ENCODE measurements around the gene MACROH2A1.

- TF ChIP-seq CHD2 (IDR thresholded peaks at IDR 0.05; ENCODE audit: borderline replicate concordance, low read depth, low read length) = no peak
- no peak for TF ChIP-seq EP300 (IDR thresholded peaks at IDR 0.05; ENCODE audit: borderline replicate concordance in 1 of 2, control insufficient read depth in 1 of 2, low read depth in 2 of 2, low read length in 2 of 2)
- TF ChIP-seq TAF1 (IDR thresholded peaks at IDR 0.05; ENCODE audit: borderline replicate concordance, low read depth, low read length) = no peak
- TF ChIP-seq ELK1 (IDR thresholded peaks at IDR 0.05; ENCODE audit: low read depth, low read length) = no peak
- TF ChIP-seq, protein P1, sequence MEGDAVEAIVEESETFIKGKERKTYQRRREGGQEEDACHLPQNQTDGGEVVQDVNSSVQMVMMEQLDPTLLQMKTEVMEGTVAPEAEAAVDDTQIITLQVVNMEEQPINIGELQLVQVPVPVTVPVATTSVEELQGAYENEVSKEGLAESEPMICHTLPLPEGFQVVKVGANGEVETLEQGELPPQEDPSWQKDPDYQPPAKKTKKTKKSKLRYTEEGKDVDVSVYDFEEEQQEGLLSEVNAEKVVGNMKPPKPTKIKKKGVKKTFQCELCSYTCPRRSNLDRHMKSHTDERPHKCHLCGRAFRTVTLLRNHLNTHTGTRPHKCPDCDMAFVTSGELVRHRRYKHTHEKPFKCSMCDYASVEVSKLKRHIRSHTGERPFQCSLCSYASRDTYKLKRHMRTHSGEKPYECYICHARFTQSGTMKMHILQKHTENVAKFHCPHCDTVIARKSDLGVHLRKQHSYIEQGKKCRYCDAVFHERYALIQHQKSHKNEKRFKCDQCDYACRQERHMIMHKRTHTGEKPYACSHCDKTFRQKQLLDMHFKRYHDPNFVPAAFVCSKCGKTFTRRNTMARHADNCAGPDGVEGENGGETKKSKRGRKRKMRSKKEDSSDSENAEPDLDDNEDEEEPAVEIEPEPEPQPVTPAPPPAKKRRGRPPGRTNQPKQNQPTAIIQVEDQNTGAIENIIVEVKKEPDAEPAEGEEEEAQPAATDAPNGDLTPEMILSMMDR (IDR thresholded peaks at IDR 0.05 in 2 of 3, conservative IDR thresholded peaks at IDR 0.05 in 1 of 3; ENCODE audit: control insufficient read depth in 2 of 3, extremely low read depth in 1 of 3, insufficient read depth in 1 of 3, low read depth in 3 of 3, low read length in 3 of 3) = no peak
- TF ChIP-seq NRF1 (conservative IDR thresholded peaks at IDR 0.05; ENCODE audit: low read depth, low read length) = no peak
- no peak for TF ChIP-seq POLR2A (IDR thresholded peaks at IDR 0.05; ENCODE audit: low read depth, low read length)
- no peak for TF ChIP-seq MAX (IDR thresholded peaks at IDR 0.05; ENCODE audit: low read depth, low read length)
- TF ChIP-seq SMC3 (IDR thresholded peaks at IDR 0.05; ENCODE audit: borderline replicate concordance, low read length) = no peak
- TF ChIP-seq, protein P2, sequence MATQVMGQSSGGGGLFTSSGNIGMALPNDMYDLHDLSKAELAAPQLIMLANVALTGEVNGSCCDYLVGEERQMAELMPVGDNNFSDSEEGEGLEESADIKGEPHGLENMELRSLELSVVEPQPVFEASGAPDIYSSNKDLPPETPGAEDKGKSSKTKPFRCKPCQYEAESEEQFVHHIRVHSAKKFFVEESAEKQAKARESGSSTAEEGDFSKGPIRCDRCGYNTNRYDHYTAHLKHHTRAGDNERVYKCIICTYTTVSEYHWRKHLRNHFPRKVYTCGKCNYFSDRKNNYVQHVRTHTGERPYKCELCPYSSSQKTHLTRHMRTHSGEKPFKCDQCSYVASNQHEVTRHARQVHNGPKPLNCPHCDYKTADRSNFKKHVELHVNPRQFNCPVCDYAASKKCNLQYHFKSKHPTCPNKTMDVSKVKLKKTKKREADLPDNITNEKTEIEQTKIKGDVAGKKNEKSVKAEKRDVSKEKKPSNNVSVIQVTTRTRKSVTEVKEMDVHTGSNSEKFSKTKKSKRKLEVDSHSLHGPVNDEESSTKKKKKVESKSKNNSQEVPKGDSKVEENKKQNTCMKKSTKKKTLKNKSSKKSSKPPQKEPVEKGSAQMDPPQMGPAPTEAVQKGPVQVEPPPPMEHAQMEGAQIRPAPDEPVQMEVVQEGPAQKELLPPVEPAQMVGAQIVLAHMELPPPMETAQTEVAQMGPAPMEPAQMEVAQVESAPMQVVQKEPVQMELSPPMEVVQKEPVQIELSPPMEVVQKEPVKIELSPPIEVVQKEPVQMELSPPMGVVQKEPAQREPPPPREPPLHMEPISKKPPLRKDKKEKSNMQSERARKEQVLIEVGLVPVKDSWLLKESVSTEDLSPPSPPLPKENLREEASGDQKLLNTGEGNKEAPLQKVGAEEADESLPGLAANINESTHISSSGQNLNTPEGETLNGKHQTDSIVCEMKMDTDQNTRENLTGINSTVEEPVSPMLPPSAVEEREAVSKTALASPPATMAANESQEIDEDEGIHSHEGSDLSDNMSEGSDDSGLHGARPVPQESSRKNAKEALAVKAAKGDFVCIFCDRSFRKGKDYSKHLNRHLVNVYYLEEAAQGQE (IDR thresholded peaks at IDR 0.05; ENCODE audit: low read depth, low read length) = no peak
- no peak for TF ChIP-seq ZNF217 (IDR thresholded peaks at IDR 0.05)
Measured at GRCh38 chr5:135341016-135341666, 57.9 kb downstream of the MACROH2A1 start.
